Measurements from ENCODE around the gene TALDO1. TPM values are rescaled to one million over a fixed set of nuclear protein-coding genes. Genes with fewer than 3 reads are reported as not detected.

TALDO1 gene
- total RNA-seq, 1 experiment from 2014 or later = 137 TPM

- POLR2A ChIA-PET = interaction anchor here (0.6 to 5.4 kb wide), 12 partner anchors 8 to 254 kb away, joined by 3 to 118 read pairs (median 3); partner anchors contain the start of genes CRACR2B, DEAF1, GATD1 and PHRF1
- Mint-ChIP-seq H3K4me3 (ENCODE audit: unreplicated experiment) (peak overlapping the region; percentile 86), H3K36me3 (ENCODE audit: insufficient read depth, unreplicated experiment) (peaks cover 33% of the 10 kb centered on the region), H3K9me3 (ENCODE audit: unreplicated experiment) (no peaks in the 10 kb centered on the region), H3K27ac (ENCODE audit: low read depth, unreplicated experiment) (no peak overlapping the region), H3K27me3 (ENCODE audit: insufficient read depth, unreplicated experiment) (no peaks in the 10 kb centered on the region), H3K4me1 (ENCODE audit: insufficient read depth, unreplicated experiment) (peaks cover 16% of the 10 kb centered on the region)
- no TSS peak for BruUV-seq (replicated peaks)
- TF ChIP-seq CTCF (IDR thresholded peaks at IDR 0.05; ENCODE audit: unreplicated experiment) = no peak
- CTCF ChIA-PET = interaction anchor here (0.7 to 1.7 kb wide), 2 partner anchors 10 to 19 kb away, joined by 3 read pairs; partner anchors contain the start of genes DEAF1 and TMEM80
- intact Hi-C loops (cut with micrococcal nuclease) = no loop called here
- DNase-seq (ENCODE audit: unreplicated experiment) = peak; percentile 70
Observed at GRCh38 chr11:704781-705645, 42.3 kb upstream of the TALDO1 start.

- intact Hi-C loops (cut with micrococcal nuclease) = no loop called here
- Mint-ChIP-seq H3K9me3 (ENCODE audit: unreplicated experiment) (no peaks in the 10 kb centered on the region), H3K4me3 (ENCODE audit: unreplicated experiment) (peak within 1 kb of the TSS; percentile 86), H3K4me1 (ENCODE audit: insufficient read depth, unreplicated experiment) (peaks cover 20% of the 10 kb centered on the region), H3K36me3 (ENCODE audit: insufficient read depth, unreplicated experiment) (peaks cover 33% of the 10 kb centered on the region), H3K27ac (ENCODE audit: low read depth, unreplicated experiment) (peak within 1 kb of the TSS; percentile 91), H3K27me3 (ENCODE audit: insufficient read depth, unreplicated experiment) (no peaks in the 10 kb centered on the region)
- DNase-seq (ENCODE audit: unreplicated experiment) = peak; percentile 57
- no peak for TF ChIP-seq CTCF (IDR thresholded peaks at IDR 0.05; ENCODE audit: unreplicated experiment)
- ChIA-PET POLR2A (interaction anchor here (0.7 to 5.4 kb wide), 14 partner anchors 9 to 255 kb away, joined by 3 to 118 read pairs (median 5); partner anchors contain the start of genes CRACR2B, DEAF1, GATD1 and PHRF1), CTCF (interaction anchor here (0.7 to 2.1 kb wide), 4 partner anchors 11 to 21 kb away, joined by 3 to 18 read pairs (median 4); partner anchors contain the start of genes DEAF1 and TMEM80)
- BruUV-seq (replicated peaks) = no TSS peak
Observed at GRCh38 chr11:705646-706438, 41.4 kb upstream of the TALDO1 start, which contains the start of gene EPS8L2. Gene EPS8L2 (plus strand): TSS chr11:706231. CDS start chr11:709408, 3,177 bp downstream.

GRCh38 chr11:706439-706956 lies 40.8 kb upstream of the TALDO1 start:
- ChIA-PET POLR2A (interaction anchor here (0.7 to 5.4 kb wide), 14 partner anchors 10 to 172 kb away, joined by 3 to 118 read pairs (median 6); partner anchors contain the start of genes CRACR2B, DEAF1, TALDO1 and TMEM80), CTCF (interaction anchor here (0.9 to 2.1 kb wide), 6 partner anchors 10 to 92 kb away, joined by 3 to 18 read pairs (median 4); no protein-coding TSS in a partner anchor)
- H3K9me3 Mint-ChIP-seq (ENCODE audit: unreplicated experiment) = no peaks in the 10 kb centered on the region
- no peaks in the 10 kb centered on the region for H3K27me3 Mint-ChIP-seq (ENCODE audit: insufficient read depth, unreplicated experiment)
- peaks cover 25% of the 10 kb centered on the region for H3K4me1 Mint-ChIP-seq (ENCODE audit: insufficient read depth, unreplicated experiment)
- peaks cover 34% of the 10 kb centered on the region for H3K36me3 Mint-ChIP-seq (ENCODE audit: insufficient read depth, unreplicated experiment)
- peak overlapping the region; percentile 91 for H3K27ac Mint-ChIP-seq (ENCODE audit: low read depth, unreplicated experiment)
- peak overlapping the region; percentile 86 for H3K4me3 Mint-ChIP-seq (ENCODE audit: unreplicated experiment)
- TSS peak; percentile 13 for BruUV-seq (replicated peaks)
- TF ChIP-seq CTCF (IDR thresholded peaks at IDR 0.05; ENCODE audit: unreplicated experiment) = peak; percentile 13
- intact Hi-C loops (cut with micrococcal nuclease) = no loop called here
- peak; percentile 78 for DNase-seq (ENCODE audit: unreplicated experiment)

Data from MCF 10A (cell line).